GM23338 (cell line): Measurements from ENCODE around the gene CEP72. TPM values are rescaled to one million over a fixed set of nuclear protein-coding genes. Genes with fewer than 3 reads are reported as not detected.

ENCODE experiments used
- ATAC-seq: fragments of 200-7000 bp; cut with Tn5 transposase; 3 replicates; pipeline ENCODE4 v1.9.1; 2020
- DNase-seq: peaks from one replicate; pipeline ENCODE4 v3.0.0-alpha.2; 2015; ENCODE audit warnings: low spot score
- H2AFZ ChIP-seq: fragments of 200-600 bp; sonication (generic); 2 replicates; pipeline ENCODE4 v1.8.0; 2016; ENCODE audit warnings: antibody characterized with exemption, mild to moderate bottlenecking, moderate library complexity
- H3F3A ChIP-seq: fragments of 200-600 bp; sonication (generic); replicated peaks from 2 replicates; pipeline ENCODE4 v1.8.0; 2017; ENCODE audit warnings: antibody characterized with exemption, mixed run types, low read depth
- H3K27ac ChIP-seq: fragments of 200-600 bp; sonication (generic); 2 replicates; pipeline ENCODE4 v1.6.1; 2016; ENCODE audit warnings: low read depth
- H3K27me3 ChIP-seq: fragments of 200-600 bp; sonication (generic); 2 replicates; pipeline ENCODE4 v1.8.0; 2016; ENCODE audit warnings: mild to moderate bottlenecking, mixed run types, moderate library complexity; ENCODE audit not compliant: insufficient read depth
- H3K36me3 ChIP-seq: fragments of 200-600 bp; sonication (generic); 2 replicates; pipeline ENCODE4 v1.8.0; 2016; ENCODE audit warnings: mild to moderate bottlenecking; ENCODE audit not compliant: insufficient read depth
- H3K4me1 ChIP-seq: fragments of 200-600 bp; sonication (generic); 2 replicates; pipeline ENCODE4 v1.8.0; 2016; ENCODE audit warnings: mild to moderate bottlenecking, moderate library complexity; ENCODE audit not compliant: insufficient read depth
- H3K4me2 ChIP-seq: fragments of 200-600 bp; sonication (generic); 2 replicates; pipeline ENCODE4 v1.7.1; 2017; ENCODE audit warnings: mixed run types
- H3K4me3 ChIP-seq: fragments of 200-600 bp; sonication (generic); 2 replicates; pipeline ENCODE4 v1.6.1; 2016; ENCODE audit warnings: mixed run types
- H3K79me2 ChIP-seq: fragments of 200-600 bp; sonication (generic); replicated peaks from 2 replicates; pipeline ENCODE4 v1.8.0; 2017; ENCODE audit warnings: mild to moderate bottlenecking; ENCODE audit not compliant: insufficient read depth
- H3K9me2 ChIP-seq: fragments of 200-600 bp; sonication (generic); 2 replicates; pipeline ENCODE4 v1.8.0; 2017; ENCODE audit not compliant: insufficient read depth
- H4K20me1 ChIP-seq: fragments of 200-600 bp; sonication (generic); replicated peaks from 2 replicates; pipeline ENCODE4 v1.8.0; 2017; ENCODE audit warnings: mild to moderate bottlenecking; ENCODE audit not compliant: insufficient read depth
- H3K27ac Mint-ChIP-seq: 2 replicates; pipeline ENCODE4 v1.8.0; 2020; ENCODE audit warnings: inconsistent platforms, mild to moderate bottlenecking, moderate library complexity, mixed read lengths
- H3K27me3 Mint-ChIP-seq: 3 replicates; pipeline ENCODE4 v1.8.0; 2022; ENCODE audit warnings: low read depth, mild to moderate bottlenecking, moderate library complexity, mixed read lengths, inconsistent platforms; ENCODE audit not compliant: insufficient read depth, poor library complexity
- H3K36me3 Mint-ChIP-seq: 3 replicates; pipeline ENCODE4 v1.8.0; 2021; ENCODE audit warnings: low read depth, mild to moderate bottlenecking, inconsistent platforms, moderate library complexity, mixed read lengths
- H3K4me1 Mint-ChIP-seq: 3 replicates; pipeline ENCODE4 v1.8.0; 2020; ENCODE audit warnings: mild to moderate bottlenecking, inconsistent platforms, mixed read lengths
- H3K4me3 Mint-ChIP-seq: 3 replicates; pipeline ENCODE4 v1.8.0; 2021; ENCODE audit warnings: moderate library complexity, mild to moderate bottlenecking, inconsistent platforms, mixed read lengths
- H3K9me3 Mint-ChIP-seq: 3 replicates; pipeline ENCODE4 v1.8.0; 2020; ENCODE audit warnings: moderate library complexity, mild to moderate bottlenecking, inconsistent platforms, mixed read lengths
- CREB1 ChIP-seq: fragments of 250-450 bp; sonication (Bioruptor Pico); IDR thresholded peaks from 2 replicates; pipeline ENCODE4 v1.5.0; 2020; ENCODE audit warnings: low read depth, mild to moderate bottlenecking, moderate library complexity
- EZH2 ChIP-seq: fragments of 200-600 bp; sonication (generic); IDR thresholded peaks from one replicate; pipeline ENCODE4 v1.8.0; 2017; ENCODE audit warnings: antibody characterized with exemption, mild to moderate bottlenecking, low read depth; ENCODE audit not compliant: unreplicated experiment
- EZH2phosphoT487 ChIP-seq: fragments of 200-600 bp; sonication (generic); IDR thresholded peaks from one replicate; pipeline ENCODE4 v1.8.1; 2018; ENCODE audit warnings: antibody characterized with exemption; ENCODE audit not compliant: unreplicated experiment
- JUNB ChIP-seq: IDR thresholded peaks from one replicate; pipeline ENCODE4 v1.6.1; 2016; ENCODE audit warnings: antibody characterized with exemption; ENCODE audit not compliant: unreplicated experiment
- POLR2AphosphoS5 ChIP-seq: IDR thresholded peaks from 2 replicates; pipeline ENCODE4 v1.6.1; 2016; ENCODE audit warnings: antibody characterized with exemption, low read depth
- ZNF114 ChIP-seq: fragments of 250-450 bp; sonication (Bioruptor Pico); IDR thresholded peaks from 2 replicates; pipeline ENCODE4 v1.5.0; 2020; ENCODE audit warnings: mild to moderate bottlenecking, moderate library complexity
- ZNF331 ChIP-seq: fragments of 250-450 bp; sonication (Bioruptor Pico); IDR thresholded peaks from 2 replicates; pipeline ENCODE4 v1.5.0; 2020; ENCODE audit warnings: low read depth, mild to moderate bottlenecking, moderate library complexity
- polyA plus RNA-seq: library from polyadenylated mRNA; unstranded; fragments of >200 nt; fragmentation: Nextera tagmentation; extraction: Ambion mirVana; gene quantifications from 2 replicates; pipeline ENCODE4 v1.2.1, GENCODE V29; 2016
- total RNA-seq: library from RNA; depleted of rRNA; stranded (reverse); fragments of >200 nt; shearing (Covaris generic); gene quantifications from 2 replicates; pipeline ENCODE4 v1.2.3, GENCODE V29; 2014
- TF ChIP-seq, protein P1 (sequence below), 2 experiments: fragments of 200-600 bp in 1 of 2; sonication (generic) in 1 of 2; conservative IDR thresholded peaks; 2 replicates each; pipeline versions ENCODE4 v1.5.1 to v1.6.1; 2016 to 2017; ENCODE audit warnings: antibody characterized with exemption in 2 of 2, low read depth in 2 of 2, mild to moderate bottlenecking in 2 of 2, moderate library complexity in 1 of 2
- TF ChIP-seq, protein P2 (sequence below): IDR thresholded peaks from one replicate; pipeline ENCODE4 v1.6.1; 2018; ENCODE audit warnings: antibody characterized with exemption; ENCODE audit not compliant: unreplicated experiment
- TF ChIP-seq, protein P3 (sequence below): fragments of 250-450 bp; sonication (Bioruptor Pico); IDR thresholded peaks from 2 replicates; pipeline ENCODE4 v1.5.0; 2020; ENCODE audit warnings: mild to moderate bottlenecking, moderate library complexity

CEP72 gene
- total and polyA plus RNA-seq, 2 experiments from 2014 or later = 15.5 to 27.1 TPM

DNA sequence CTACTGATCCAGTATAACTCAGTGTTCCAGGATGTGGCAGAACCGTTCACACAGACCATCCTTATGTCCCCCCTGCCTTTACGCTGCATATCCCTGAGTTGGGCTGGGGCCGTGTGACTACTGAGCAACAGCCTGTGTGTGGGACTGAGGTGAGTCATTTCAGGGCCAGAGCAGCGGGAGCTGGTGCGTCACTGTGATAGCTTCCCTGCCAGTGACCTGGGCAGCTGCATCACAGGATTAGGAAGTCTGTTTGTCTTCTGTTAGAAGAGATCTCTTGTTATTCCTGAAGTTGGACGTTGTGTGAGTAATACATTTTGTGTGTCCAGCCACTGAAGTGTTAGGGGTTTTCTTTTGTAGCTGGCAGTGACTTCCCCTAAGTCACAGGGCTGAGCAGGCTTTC lies 45.4 kb downstream of the CEP72 start:
- H4K20me1 ChIP-seq = no peaks in the 10 kb centered on the region; the same call in none of the 2 replicates
- Mint-ChIP-seq H3K4me1 (no peaks in the 10 kb centered on the region), H3K36me3 (peaks cover 55% of the 10 kb centered on the region), H3K4me3 (no peak overlapping the region), H3K27ac (no peak overlapping the region), H3K27me3 (peaks cover 2% of the 10 kb centered on the region), H3K9me3 (no peaks in the 10 kb centered on the region; the same call in 2 of the 3 replicates)
- H2AFZ ChIP-seq = no peak overlapping the region
- H3K4me1 ChIP-seq = no peaks in the 10 kb centered on the region
- H3K9me2 ChIP-seq = no peaks in the 10 kb centered on the region
- H3K4me3 ChIP-seq = no peak overlapping the region
- DNase-seq (no peak), ATAC-seq (no peak)
- no peak overlapping the region for H3K27ac ChIP-seq
- H3K36me3 ChIP-seq = peaks cover 17% of the 10 kb centered on the region
- H3K27me3 ChIP-seq = no peaks in the 10 kb centered on the region
- H3K4me2 ChIP-seq = no peak overlapping the region
- H3K79me2 ChIP-seq = 0 out of 2 replicates have a peak, but pooled peaks cover 5% of the 10 kb centered on the region
- TF ChIP-seq ZNF331 (no peak), ZNF114 (CRISPR knock-in tag) (no peak), EZH2phosphoT487 (no peak), CREB1 (CRISPR knock-in tag) (no peak), EZH2 (no peak), POLR2AphosphoS5 (no peak)
- no peaks in the 10 kb centered on the region for H3F3A ChIP-seq

DNA sequence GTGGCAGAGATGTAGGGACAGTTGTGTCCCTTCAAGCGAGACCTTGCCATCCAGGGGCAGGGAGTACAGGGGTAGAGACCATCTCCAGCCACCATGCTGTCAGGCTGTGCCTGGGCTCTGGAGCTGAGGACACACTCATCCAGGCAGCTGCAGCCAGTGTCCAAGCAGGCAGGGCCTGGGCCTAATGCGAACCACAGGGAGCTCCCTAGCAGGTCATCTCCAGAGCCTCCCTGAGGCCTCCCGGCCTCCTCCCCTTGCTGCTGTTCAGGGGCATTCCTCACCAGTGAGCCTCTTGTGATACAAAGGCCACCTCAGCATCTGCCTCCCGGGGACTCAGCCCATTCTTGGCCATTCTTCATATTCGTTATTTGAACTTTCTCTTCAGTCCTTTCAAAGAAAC lies 46.0 kb downstream of the CEP72 start:
- Mint-ChIP-seq H3K4me3 (no peak overlapping the region), H3K27ac (no peak overlapping the region), H3K27me3 (peaks cover 2% of the 10 kb centered on the region), H3K9me3 (no peaks in the 10 kb centered on the region; the same call in 2 of the 3 replicates), H3K36me3 (peaks cover 57% of the 10 kb centered on the region), H3K4me1 (no peaks in the 10 kb centered on the region)
- H3K4me2 ChIP-seq = no peak overlapping the region
- no peak overlapping the region for H3K4me3 ChIP-seq
- ATAC-seq (no peak), DNase-seq (no peak)
- no peaks in the 10 kb centered on the region for H3F3A ChIP-seq
- H3K9me2 ChIP-seq = no peaks in the 10 kb centered on the region
- H3K36me3 ChIP-seq = peaks cover 16% of the 10 kb centered on the region
- H3K27ac ChIP-seq = no peak overlapping the region
- H3K4me1 ChIP-seq = no peaks in the 10 kb centered on the region
- H4K20me1 ChIP-seq = no peaks in the 10 kb centered on the region; the same call in none of the 2 replicates
- H2AFZ ChIP-seq = no peak overlapping the region
- H3K27me3 ChIP-seq = no peaks in the 10 kb centered on the region
- H3K79me2 ChIP-seq = 0 out of 2 replicates have a peak, but pooled peaks cover 5% of the 10 kb centered on the region
- TF ChIP-seq ZNF114 (CRISPR knock-in tag) = no peak
- no peak for TF ChIP-seq EZH2phosphoT487
- TF ChIP-seq, protein P1, sequence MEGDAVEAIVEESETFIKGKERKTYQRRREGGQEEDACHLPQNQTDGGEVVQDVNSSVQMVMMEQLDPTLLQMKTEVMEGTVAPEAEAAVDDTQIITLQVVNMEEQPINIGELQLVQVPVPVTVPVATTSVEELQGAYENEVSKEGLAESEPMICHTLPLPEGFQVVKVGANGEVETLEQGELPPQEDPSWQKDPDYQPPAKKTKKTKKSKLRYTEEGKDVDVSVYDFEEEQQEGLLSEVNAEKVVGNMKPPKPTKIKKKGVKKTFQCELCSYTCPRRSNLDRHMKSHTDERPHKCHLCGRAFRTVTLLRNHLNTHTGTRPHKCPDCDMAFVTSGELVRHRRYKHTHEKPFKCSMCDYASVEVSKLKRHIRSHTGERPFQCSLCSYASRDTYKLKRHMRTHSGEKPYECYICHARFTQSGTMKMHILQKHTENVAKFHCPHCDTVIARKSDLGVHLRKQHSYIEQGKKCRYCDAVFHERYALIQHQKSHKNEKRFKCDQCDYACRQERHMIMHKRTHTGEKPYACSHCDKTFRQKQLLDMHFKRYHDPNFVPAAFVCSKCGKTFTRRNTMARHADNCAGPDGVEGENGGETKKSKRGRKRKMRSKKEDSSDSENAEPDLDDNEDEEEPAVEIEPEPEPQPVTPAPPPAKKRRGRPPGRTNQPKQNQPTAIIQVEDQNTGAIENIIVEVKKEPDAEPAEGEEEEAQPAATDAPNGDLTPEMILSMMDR (conservative IDR thresholded peaks at IDR 0.05; ENCODE audit: low read depth in 2 of 2) = no peak
- no peak for TF ChIP-seq JUNB
- TF ChIP-seq, protein P2, sequence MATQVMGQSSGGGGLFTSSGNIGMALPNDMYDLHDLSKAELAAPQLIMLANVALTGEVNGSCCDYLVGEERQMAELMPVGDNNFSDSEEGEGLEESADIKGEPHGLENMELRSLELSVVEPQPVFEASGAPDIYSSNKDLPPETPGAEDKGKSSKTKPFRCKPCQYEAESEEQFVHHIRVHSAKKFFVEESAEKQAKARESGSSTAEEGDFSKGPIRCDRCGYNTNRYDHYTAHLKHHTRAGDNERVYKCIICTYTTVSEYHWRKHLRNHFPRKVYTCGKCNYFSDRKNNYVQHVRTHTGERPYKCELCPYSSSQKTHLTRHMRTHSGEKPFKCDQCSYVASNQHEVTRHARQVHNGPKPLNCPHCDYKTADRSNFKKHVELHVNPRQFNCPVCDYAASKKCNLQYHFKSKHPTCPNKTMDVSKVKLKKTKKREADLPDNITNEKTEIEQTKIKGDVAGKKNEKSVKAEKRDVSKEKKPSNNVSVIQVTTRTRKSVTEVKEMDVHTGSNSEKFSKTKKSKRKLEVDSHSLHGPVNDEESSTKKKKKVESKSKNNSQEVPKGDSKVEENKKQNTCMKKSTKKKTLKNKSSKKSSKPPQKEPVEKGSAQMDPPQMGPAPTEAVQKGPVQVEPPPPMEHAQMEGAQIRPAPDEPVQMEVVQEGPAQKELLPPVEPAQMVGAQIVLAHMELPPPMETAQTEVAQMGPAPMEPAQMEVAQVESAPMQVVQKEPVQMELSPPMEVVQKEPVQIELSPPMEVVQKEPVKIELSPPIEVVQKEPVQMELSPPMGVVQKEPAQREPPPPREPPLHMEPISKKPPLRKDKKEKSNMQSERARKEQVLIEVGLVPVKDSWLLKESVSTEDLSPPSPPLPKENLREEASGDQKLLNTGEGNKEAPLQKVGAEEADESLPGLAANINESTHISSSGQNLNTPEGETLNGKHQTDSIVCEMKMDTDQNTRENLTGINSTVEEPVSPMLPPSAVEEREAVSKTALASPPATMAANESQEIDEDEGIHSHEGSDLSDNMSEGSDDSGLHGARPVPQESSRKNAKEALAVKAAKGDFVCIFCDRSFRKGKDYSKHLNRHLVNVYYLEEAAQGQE = no peak
- TF ChIP-seq EZH2 = no peak
- TF ChIP-seq, protein P3, sequence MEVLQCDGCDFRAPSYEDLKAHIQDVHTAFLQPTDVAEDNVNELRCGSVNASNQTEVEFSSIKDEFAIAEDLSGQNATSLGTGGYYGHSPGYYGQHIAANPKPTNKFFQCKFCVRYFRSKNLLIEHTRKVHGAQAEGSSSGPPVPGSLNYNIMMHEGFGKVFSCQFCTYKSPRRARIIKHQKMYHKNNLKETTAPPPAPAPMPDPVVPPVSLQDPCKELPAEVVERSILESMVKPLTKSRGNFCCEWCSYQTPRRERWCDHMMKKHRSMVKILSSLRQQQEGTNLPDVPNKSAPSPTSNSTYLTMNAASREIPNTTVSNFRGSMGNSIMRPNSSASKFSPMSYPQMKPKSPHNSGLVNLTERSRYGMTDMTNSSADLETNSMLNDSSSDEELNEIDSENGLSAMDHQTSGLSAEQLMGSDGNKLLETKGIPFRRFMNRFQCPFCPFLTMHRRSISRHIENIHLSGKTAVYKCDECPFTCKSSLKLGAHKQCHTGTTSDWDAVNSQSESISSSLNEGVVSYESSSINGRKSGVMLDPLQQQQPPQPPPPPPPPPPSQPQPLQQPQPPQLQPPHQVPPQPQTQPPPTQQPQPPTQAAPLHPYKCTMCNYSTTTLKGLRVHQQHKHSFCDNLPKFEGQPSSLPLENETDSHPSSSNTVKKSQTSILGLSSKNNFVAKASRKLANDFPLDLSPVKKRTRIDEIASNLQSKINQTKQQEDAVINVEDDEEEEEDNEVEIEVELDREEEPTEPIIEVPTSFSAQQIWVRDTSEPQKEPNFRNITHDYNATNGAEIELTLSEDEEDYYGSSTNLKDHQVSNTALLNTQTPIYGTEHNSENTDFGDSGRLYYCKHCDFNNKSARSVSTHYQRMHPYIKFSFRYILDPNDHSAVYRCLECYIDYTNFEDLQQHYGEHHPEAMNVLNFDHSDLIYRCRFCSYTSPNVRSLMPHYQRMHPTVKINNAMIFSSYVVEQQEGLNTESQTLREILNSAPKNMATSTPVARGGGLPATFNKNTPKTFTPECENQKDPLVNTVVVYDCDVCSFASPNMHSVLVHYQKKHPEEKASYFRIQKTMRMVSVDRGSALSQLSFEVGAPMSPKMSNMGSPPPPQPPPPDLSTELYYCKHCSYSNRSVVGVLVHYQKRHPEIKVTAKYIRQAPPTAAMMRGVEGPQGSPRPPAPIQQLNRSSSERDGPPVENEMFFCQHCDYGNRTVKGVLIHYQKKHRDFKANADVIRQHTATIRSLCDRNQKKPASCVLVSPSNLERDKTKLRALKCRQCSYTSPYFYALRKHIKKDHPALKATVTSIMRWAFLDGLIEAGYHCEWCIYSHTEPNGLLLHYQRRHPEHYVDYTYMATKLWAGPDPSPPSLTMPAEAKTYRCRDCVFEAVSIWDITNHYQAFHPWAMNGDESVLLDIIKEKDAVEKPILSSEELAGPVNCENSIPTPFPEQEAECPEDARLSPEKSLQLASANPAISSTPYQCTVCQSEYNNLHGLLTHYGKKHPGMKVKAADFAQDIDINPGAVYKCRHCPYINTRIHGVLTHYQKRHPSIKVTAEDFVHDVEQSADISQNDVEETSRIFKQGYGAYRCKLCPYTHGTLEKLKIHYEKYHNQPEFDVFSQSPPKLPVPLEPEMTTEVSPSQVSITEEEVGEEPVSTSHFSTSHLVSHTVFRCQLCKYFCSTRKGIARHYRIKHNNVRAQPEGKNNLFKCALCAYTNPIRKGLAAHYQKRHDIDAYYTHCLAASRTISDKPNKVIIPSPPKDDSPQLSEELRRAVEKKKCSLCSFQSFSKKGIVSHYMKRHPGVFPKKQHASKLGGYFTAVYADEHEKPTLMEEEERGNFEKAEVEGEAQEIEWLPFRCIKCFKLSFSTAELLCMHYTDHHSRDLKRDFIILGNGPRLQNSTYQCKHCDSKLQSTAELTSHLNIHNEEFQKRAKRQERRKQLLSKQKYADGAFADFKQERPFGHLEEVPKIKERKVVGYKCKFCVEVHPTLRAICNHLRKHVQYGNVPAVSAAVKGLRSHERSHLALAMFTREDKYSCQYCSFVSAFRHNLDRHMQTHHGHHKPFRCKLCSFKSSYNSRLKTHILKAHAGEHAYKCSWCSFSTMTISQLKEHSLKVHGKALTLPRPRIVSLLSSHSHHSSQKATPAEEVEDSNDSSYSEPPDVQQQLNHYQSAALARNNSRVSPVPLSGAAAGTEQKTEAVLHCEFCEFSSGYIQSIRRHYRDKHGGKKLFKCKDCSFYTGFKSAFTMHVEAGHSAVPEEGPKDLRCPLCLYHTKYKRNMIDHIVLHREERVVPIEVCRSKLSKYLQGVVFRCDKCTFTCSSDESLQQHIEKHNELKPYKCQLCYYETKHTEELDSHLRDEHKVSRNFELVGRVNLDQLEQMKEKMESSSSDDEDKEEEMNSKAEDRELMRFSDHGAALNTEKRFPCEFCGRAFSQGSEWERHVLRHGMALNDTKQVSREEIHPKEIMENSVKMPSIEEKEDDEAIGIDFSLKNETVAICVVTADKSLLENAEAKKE = no peak
